Measurements from ENCODE around the gene LCN6. TPM values are rescaled to one million over a fixed set of nuclear protein-coding genes. Genes with fewer than 3 reads are reported as not detected.

Gene LCN6
- total and polyA plus RNA-seq, 2 of the 13 experiments (the other 11 are each of a cell fraction or from before 2014, with no cell fraction given): not detected

DNA sequence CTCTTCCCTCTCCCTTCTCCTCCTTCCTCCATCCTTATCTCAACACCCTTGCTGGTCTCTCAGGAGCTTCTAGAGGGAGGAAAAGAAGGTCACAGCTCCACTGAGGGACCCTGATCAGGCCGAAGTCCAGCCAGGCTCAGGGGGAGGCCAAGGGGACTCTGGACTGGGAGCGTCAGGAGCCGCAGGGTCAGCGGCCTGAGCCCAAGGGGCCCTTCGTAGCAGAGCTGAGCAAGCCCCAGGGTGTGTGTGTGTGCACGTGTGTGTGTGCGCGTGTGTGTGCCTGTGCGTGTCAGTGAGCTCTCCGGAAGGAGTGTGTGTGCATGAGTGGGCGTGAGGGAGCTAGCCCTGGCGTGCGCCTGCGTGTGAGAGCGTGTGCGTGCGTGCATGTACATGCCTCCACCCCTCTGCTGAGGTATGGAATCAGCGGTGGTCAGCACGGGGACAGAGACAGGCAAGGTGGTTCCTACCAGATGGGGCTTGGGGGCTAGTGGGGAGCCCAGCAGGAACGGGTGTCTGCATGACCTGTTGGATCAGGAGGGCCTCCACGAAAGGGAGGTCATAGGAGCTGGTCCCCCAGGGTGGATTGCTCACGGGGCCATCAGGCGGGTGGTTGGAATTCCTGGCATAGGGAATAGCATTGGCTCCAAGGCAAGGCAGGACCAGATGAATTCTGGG lies 51.0 kb downstream of the LCN6 start (continued):
- TF ChIP-seq, protein P1, sequence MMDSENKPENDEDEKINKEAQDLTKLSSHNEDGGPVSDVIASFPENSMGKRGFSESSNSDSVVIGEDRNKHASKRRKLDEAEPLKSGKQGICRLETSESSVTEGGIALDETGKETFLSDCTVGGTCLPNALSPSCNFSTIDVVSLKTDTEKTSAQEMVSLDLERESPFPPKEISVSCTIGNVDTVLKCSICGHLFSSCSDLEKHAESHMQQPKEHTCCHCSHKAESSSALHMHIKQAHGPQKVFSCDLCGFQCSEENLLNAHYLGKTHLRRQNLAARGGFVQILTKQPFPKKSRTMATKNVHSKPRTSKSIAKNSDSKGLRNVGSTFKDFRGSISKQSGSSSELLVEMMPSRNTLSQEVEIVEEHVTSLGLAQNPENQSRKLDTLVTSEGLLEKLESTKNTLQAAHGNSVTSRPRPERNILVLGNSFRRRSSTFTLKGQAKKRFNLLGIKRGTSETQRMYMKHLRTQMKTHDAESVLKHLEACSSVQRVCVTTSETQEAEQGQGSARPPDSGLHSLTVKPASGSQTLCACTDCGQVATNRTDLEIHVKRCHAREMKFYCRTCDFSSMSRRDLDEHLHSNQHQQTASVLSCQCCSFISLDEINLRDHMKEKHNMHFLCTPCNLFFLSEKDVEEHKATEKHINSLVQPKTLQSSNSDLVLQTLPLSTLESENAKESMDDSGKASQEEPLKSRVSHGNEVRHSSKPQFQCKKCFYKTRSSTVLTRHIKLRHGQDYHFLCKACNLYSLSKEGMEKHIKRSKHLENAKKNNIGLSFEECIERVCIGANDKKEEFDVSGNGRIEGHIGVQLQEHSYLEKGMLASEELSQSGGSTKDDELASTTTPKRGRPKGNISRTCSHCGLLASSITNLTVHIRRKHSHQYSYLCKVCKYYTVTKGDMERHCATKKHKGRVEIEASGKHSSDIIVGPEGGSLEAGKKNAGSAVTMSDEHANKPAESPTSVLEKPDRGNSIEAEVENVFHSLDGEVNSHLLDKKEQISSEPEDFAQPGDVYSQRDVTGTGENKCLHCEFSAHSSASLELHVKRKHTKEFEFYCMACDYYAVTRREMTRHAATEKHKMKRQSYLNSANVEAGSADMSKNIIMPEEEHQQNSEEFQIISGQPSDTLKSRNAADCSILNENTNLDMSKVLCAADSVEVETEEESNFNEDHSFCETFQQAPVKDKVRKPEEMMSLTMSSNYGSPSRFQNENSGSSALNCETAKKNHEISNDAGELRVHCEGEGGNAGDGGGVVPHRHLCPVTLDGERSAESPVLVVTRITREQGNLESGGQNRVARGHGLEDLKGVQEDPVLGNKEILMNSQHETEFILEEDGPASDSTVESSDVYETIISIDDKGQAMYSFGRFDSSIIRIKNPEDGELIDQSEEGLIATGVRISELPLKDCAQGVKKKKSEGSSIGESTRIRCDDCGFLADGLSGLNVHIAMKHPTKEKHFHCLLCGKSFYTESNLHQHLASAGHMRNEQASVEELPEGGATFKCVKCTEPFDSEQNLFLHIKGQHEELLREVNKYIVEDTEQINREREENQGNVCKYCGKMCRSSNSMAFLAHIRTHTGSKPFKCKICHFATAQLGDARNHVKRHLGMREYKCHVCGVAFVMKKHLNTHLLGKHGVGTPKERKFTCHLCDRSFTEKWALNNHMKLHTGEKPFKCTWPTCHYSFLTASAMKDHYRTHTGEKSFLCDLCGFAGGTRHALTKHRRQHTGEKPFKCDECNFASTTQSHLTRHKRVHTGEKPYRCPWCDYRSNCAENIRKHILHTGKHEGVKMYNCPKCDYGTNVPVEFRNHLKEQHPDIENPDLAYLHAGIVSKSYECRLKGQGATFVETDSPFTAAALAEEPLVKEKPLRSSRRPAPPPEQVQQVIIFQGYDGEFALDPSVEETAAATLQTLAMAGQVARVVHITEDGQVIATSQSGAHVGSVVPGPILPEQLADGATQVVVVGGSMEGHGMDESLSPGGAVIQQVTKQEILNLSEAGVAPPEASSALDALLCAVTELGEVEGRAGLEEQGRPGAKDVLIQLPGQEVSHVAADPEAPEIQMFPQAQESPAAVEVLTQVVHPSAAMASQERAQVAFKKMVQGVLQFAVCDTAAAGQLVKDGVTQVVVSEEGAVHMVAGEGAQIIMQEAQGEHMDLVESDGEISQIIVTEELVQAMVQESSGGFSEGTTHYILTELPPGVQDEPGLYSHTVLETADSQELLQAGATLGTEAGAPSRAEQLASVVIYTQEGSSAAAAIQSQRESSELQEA (CRISPR knock-in tag; IDR thresholded peaks at IDR 0.05; ENCODE audit: not compliant biosample characterization): no peak
- TF ChIP-seq CHD2 (IDR thresholded peaks at IDR 0.05; ENCODE audit: low read depth, low read length) (no peak), SRF (IDR thresholded peaks at IDR 0.05; ENCODE audit: low read depth, low read length) (no peak), ZNF180 (CRISPR knock-in tag; IDR thresholded peaks at IDR 0.05; ENCODE audit: borderline replicate concordance, low read depth) (no peak), HMGA1 (CRISPR knock-in tag; conservative IDR thresholded peaks at IDR 0.05) (no peak)
- TF ChIP-seq, protein P2, sequence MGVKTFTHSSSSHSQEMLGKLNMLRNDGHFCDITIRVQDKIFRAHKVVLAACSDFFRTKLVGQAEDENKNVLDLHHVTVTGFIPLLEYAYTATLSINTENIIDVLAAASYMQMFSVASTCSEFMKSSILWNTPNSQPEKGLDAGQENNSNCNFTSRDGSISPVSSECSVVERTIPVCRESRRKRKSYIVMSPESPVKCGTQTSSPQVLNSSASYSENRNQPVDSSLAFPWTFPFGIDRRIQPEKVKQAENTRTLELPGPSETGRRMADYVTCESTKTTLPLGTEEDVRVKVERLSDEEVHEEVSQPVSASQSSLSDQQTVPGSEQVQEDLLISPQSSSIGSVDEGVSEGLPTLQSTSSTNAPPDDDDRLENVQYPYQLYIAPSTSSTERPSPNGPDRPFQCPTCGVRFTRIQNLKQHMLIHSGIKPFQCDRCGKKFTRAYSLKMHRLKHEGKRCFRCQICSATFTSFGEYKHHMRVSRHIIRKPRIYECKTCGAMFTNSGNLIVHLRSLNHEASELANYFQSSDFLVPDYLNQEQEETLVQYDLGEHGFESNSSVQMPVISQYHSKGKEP (CRISPR knock-in tag; IDR thresholded peaks at IDR 0.05): no peak
- TF ChIP-seq, protein P3, sequence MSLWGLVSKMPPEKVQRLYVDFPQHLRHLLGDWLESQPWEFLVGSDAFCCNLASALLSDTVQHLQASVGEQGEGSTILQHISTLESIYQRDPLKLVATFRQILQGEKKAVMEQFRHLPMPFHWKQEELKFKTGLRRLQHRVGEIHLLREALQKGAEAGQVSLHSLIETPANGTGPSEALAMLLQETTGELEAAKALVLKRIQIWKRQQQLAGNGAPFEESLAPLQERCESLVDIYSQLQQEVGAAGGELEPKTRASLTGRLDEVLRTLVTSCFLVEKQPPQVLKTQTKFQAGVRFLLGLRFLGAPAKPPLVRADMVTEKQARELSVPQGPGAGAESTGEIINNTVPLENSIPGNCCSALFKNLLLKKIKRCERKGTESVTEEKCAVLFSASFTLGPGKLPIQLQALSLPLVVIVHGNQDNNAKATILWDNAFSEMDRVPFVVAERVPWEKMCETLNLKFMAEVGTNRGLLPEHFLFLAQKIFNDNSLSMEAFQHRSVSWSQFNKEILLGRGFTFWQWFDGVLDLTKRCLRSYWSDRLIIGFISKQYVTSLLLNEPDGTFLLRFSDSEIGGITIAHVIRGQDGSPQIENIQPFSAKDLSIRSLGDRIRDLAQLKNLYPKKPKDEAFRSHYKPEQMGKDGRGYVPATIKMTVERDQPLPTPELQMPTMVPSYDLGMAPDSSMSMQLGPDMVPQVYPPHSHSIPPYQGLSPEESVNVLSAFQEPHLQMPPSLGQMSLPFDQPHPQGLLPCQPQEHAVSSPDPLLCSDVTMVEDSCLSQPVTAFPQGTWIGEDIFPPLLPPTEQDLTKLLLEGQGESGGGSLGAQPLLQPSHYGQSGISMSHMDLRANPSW (CRISPR knock-in tag; IDR thresholded peaks at IDR 0.05; ENCODE audit: borderline replicate concordance): no peak
- TF ChIP-seq, protein P4, sequence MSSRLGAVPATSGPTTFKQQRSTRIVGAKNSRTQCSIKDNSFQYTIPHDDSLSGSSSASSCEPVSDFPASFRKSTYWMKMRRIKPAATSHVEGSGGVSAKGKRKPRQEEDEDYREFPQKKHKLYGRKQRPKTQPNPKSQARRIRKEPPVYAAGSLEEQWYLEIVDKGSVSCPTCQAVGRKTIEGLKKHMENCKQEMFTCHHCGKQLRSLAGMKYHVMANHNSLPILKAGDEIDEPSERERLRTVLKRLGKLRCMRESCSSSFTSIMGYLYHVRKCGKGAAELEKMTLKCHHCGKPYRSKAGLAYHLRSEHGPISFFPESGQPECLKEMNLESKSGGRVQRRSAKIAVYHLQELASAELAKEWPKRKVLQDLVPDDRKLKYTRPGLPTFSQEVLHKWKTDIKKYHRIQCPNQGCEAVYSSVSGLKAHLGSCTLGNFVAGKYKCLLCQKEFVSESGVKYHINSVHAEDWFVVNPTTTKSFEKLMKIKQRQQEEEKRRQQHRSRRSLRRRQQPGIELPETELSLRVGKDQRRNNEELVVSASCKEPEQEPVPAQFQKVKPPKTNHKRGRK (CRISPR knock-in tag; IDR thresholded peaks at IDR 0.05): no peak
- TF ChIP-seq, protein P5, sequence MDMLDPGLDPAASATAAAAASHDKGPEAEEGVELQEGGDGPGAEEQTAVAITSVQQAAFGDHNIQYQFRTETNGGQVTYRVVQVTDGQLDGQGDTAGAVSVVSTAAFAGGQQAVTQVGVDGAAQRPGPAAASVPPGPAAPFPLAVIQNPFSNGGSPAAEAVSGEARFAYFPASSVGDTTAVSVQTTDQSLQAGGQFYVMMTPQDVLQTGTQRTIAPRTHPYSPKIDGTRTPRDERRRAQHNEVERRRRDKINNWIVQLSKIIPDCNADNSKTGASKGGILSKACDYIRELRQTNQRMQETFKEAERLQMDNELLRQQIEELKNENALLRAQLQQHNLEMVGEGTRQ (IDR thresholded peaks at IDR 0.05; ENCODE audit: low read depth, low read length): no peak
- TF ChIP-seq, protein P5 (CRISPR knock-in tag; IDR thresholded peaks at IDR 0.05; ENCODE audit: borderline replicate concordance): no peak
